GM13977 (cell line): ENCODE data around the gene LIFR.

Experiments
- DNase-seq: peaks from one replicate; pipeline ENCODE4 v3.0.0; 2012; ENCODE audit warnings: low spot score
- in situ Hi-C: fragments of 300-500 bp; cut with MboI; formaldehyde crosslinking; loops from one replicate; pipeline ENCODE4 v1.12.0; 2022; ENCODE audit warnings: low sequenced_read_pairs, low pct_unique_long_range_greater_than_20kb, mixed read lengths, inconsistent platforms; ENCODE audit not compliant: unreplicated experiment
- TF ChIP-seq, protein P1 (sequence below): IDR thresholded peaks from 2 replicates; pipeline ENCODE4 v1.5.1; 2012; ENCODE audit warnings: mild to moderate bottlenecking, control low read depth; ENCODE audit not compliant: insufficient read depth; ENCODE audit errors: extremely low read depth, missing control alignments

The LIFR gene

DNA sequence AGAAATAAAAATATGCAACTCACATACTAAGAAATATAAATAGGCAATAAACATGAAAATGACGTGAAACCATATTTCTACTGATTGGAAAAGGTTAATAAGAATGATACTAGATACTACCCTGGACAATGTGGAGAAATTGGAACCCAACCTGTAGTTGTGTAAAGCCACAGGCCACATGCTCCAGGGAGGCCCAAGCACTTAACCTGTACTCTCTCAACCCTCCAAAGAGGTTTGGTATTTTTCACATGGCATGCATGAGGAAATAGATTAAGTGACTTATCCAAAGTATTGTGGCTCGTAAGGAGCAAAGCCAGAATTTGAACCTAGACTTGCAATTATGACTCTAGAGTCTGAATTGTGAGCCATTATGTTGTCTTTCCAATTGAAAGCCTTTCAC lies 13.4 kb downstream of the LIFR start:
- DNase-seq: no peak
- in situ Hi-C loops: no loop called here
- TF ChIP-seq, protein P1, sequence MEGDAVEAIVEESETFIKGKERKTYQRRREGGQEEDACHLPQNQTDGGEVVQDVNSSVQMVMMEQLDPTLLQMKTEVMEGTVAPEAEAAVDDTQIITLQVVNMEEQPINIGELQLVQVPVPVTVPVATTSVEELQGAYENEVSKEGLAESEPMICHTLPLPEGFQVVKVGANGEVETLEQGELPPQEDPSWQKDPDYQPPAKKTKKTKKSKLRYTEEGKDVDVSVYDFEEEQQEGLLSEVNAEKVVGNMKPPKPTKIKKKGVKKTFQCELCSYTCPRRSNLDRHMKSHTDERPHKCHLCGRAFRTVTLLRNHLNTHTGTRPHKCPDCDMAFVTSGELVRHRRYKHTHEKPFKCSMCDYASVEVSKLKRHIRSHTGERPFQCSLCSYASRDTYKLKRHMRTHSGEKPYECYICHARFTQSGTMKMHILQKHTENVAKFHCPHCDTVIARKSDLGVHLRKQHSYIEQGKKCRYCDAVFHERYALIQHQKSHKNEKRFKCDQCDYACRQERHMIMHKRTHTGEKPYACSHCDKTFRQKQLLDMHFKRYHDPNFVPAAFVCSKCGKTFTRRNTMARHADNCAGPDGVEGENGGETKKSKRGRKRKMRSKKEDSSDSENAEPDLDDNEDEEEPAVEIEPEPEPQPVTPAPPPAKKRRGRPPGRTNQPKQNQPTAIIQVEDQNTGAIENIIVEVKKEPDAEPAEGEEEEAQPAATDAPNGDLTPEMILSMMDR: no peak

DNA sequence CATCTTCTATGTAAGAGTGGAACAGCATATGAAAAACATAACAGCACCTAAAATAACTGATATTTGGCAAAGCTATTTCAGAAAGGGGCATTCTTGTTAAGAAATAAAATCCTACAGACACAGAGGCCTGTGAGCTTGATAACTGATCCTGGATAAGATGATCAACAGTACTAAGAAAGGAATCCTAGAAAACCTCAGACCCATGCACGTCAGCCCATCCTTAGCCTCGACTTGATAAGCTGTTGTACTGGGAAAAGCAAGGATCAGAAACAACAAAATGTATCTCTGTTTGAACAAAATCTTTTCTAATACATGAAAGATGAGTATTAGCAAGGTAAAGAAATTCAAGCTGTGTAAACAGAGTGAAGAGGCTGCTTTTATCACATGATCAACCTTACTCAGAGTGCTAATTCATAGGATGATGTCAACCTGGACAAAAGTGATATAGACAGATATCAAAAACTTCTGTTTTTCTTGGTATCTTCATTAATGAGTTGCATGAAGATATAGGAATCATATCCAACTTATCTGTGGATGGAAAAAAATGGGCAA lies 15.2 kb downstream of the LIFR start:
- no peak for DNase-seq
- TF ChIP-seq, protein P1: no peak
- in situ Hi-C loops: no loop called here

DNA sequence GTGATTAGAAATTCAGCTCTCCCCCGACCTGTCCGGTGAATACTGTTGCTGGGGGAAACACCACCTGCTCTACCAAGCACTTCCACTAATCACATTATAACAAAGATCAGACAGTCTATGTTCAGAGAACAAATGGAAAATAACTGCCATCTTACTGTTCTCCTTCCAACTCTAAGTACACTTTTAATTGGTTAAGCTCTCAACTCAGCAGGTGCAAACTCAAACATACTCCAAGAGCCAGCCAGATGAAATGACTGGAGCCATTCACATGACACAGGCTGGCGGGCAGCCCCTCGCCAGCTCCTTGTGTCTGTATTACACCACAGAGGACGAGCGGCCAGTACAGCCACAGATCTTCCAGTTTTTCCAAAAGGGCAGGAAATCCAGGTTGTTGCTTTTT lies 16.1 kb downstream of the LIFR start:
- in situ Hi-C loops: no loop called here

DNA sequence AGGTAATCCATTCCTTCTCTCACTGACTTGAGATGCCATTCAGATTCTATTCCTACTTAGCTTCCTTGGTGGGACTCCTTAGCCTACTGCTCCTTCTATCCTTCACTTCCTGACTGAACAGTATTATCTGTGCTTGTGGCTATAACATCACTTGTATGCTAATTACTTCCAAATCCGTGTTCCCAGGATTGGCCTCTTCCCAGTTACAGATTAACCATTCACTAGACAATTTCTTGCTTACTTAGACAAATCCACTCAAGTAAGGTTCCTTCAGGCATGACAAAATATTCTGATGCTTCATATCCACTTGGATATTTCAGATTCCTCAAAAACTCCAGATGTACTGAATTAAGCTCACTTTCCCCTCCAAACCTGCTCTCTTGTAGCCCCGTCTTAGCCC lies 18.3 kb downstream of the LIFR start:
- in situ Hi-C loops: no loop called here

More for the DNA sequence above, 16.1 kb downstream of the LIFR start:
- no peak for DNase-seq
- TF ChIP-seq, protein P1: no peak

DNA sequence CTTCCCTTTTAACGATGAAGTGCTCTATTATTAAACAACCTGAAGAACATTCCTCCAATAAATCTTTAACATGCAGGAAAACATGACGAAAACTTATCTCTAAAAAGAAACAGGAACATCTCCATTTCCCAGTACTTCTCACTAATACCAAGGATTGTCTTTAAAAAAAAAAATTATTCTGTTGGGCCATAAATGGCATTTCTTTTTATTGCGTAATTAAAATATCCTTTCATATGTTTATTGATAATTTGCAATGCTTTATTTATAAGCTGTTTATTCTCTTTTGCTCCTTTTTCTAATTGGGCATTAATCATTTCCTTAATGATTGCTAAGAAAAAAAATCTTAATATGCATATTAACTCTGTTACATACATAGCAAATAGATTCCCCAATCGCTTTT lies 18.9 kb downstream of the LIFR start:
- DNase-seq: no peak
- in situ Hi-C loops: no loop called here
- TF ChIP-seq, protein P1: no peak

More for the DNA sequence above, 18.3 kb downstream of the LIFR start:
- DNase-seq: no peak
- TF ChIP-seq, protein P1: no peak

DNA sequence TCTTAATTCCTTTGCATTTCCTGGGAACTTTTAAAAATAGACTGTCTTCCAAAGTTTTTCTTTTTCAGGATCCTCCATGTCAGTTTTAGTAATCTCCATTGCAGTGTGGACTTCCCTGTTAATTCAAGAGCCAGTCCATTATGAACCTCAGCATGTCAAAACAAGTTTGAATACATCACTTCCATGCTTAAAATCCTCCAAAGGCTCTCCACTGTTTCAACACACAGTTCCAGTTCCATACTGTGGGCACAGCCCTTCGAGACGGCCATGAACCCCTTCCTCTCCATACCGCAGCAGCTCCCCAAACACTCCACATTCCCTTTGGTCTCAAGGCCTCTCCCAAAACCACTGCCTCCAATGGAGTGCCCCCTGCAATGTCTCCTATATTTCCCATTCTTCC lies 19.5 kb downstream of the LIFR start:
- in situ Hi-C loops: no loop called here
- TF ChIP-seq, protein P1: no peak
- no peak for DNase-seq

DNA sequence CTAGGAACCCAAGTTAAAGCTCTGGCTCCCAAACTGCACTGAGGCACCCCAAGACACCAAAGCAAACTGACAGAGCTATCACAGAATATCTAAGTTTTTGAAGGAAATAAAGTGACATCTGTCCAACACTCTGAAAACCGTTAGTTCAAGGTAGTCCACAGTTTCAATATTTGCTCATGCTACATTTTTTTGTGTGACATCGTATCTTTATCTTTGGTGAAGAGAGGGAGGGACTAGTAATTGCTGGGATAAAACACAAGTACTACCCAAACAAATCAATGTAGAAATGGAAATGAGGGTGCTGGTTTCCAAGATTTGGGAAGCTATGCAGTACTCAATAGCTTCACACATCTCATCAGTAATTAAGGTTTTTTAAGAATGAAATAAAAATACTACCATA lies 20.6 kb downstream of the LIFR start:
- in situ Hi-C loops: no loop called here
- no peak for DNase-seq
- TF ChIP-seq, protein P1: no peak
